Erythroblast (primary cell): ENCODE measurements around the gene TPM2.
A peak's percentile ranks its signal among the peaks of the same experiment; 100 is the strongest.

ENCODE experiments used
- DNase-seq, 2 experiments: peaks; one replicate each; lab custom pipeline; 2025; lab: John Stamatoyannopoulos, UW
- GATA1 ChIP-seq: IDR thresholded peaks from 2 replicates; pipeline ENCODE4 v1.6.1; 2011; ENCODE audit warnings: low read depth, mild to moderate bottlenecking, control low read depth, low read length, moderate library complexity
- POLR2A ChIP-seq: IDR thresholded peaks from 2 replicates; pipeline ENCODE4 v1.6.1; 2011; ENCODE audit warnings: mild to moderate bottlenecking, low read length

TPM2 gene

DNA sequence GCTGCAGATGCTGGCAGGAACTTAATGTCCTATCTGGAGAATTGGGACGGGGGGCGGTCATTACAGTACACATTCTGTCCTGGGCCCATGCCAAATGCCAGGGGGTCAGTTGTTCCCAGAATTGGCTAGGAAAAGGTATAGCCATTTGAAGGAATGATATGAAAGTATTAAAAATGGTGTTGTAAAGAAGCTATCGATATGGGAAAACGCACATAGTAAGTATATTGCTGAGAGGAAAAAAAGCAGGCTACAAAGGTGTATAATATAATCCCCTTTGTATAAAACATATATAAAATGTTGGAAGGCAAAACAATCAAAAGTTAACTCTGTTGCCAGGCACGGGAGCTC is 24.3 kb downstream of the TPM2 start:
- no peak for DNase-seq
- peak; percentile 52 for TF ChIP-seq POLR2A
- no peak for TF ChIP-seq GATA1

GRCh38 chr9:35664531-35665470 is 24.9 kb downstream of the TPM2 start, which contains the start of gene ARHGEF39:
ARHGEF39 (minus strand) TSS chr9:35665195; CDS start chr9:35665169, 26 bp downstream.
- TF ChIP-seq GATA1 (no peak), POLR2A (peak; percentile 84)
- peak; percentile 88 to 90 for DNase-seq

DNA sequence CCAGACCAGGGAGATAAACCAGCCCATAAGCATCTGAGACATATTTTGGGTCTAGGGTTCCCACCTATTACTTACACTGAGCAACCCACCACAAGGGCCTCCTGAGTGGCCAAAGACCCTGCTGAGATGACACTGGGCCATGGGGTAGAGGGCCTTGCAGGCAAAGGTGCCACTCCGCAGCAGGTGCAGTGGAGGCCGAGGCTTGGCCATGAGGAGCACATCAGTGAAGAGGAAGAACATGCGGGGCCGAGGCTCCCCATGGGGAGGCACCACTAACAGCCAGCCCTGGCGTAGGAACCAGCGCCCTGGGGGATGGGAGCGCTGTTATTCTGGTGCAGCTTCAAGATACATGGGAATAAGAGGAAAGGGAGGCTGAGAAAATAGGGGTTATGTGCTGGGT is 27.3 kb downstream of the TPM2 start:
- no peak for DNase-seq
- no peak for TF ChIP-seq POLR2A
- no peak for TF ChIP-seq GATA1

GRCh38 chr9:35661756-35662350 is 27.9 kb downstream of the TPM2 start:
- TF ChIP-seq GATA1, result no peak
- no peak for TF ChIP-seq POLR2A
- DNase-seq, result no peak

- no peak for DNase-seq
- TF ChIP-seq POLR2A (no peak), GATA1 (no peak)
These were observed 28.7 kb downstream of the TPM2 start for GRCh38 chr9:35660966-35661415.

- TF ChIP-seq POLR2A (no peak), GATA1 (no peak)
- no peak for DNase-seq
These were observed 30.4 kb downstream of the TPM2 start for GRCh38 chr9:35659340-35659739.

DNA sequence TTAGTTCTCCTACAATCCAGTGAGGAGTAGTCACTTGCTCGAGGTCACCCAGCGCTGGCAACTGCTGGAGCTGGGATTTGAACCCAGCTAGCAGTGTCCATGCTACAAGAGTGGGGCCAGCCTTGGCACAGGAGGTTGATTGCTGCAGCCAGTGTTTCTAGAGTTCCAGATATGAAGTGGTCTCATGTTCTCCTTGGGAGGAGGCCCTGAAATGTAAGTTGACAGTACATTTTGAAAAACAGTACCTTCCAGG is 30.8 kb downstream of the TPM2 start:
- peak; percentile 57 to 62 for DNase-seq
- TF ChIP-seq GATA1 (no peak), POLR2A (no peak)

DNA sequence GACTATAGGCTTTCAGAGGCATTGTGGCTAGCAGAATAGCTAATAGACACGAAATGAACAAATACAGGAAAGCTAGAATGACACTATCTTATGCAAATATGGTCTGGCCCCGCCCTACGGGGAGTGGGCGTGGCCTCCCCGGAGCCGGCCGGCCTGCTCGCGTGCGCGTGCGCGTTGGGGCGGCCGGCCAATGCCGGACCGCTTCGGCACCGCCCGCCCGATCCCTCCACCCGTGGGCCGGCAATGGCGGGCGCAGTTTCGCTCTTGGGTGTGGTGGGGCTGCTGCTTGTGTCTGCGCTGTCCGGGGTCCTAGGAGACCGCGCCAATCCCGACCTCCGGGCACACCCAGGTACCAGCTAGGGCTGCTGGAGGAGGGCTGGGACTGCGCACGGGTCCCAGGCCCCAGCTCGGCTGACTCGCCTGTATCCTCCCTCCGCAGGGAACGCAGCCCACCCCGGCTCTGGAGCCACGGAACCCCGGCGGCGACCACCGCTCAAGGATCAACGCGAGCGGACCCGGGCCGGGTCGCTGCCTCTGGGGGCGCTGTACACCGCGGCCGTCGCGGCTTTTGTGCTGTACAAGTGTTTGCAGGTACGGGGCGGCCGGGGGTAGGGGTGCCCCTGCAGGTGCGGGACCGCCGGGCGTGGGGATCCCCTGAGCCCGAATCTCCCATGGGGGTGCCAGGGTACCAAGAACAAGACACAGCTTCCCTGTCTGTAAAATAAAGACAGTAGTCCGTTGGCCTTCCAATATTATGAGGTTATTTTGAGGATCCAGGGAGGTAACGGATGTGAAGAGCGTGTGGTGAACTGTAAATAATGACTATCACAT is 31.4 kb downstream of the TPM2 start, which contains the start of gene CCDC107:
Gene CCDC107, plus strand, starts transcription at position 156 of the 831 bp plus-strand sequence. Its CDS starts 88 bp downstream, at position 244.
- no peak for TF ChIP-seq GATA1
- peak; percentile 85 for TF ChIP-seq POLR2A
- DNase-seq, result peak; percentile 92 to 97

DNA sequence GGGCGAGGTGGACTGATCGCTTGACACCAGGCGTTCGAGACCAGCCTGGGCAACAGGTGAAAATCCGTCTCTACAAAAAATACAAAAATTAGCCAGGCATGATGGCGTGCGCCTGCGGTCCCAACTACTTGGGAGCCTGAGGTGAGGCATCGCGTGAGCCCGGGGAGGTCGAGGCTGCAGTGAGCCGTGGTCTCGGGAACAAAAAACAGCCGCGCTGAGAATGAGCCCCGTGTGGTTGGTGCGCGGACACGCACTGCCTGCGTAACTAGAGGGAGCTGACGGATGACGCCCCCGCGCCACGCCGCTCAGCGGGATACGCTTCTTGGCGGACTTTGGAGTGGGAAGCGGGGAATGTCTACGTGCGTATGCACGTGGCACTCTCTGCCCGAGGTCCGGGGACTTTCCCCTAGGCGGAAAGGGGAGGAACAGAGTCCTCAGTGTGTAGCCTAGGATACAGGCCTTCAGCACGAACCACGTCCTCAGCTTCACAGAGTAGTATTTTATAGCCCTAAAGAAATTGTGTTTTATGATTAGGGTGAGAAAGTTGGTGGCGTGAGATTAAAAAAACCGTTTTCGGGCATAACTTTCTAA is 32.1 kb downstream of the TPM2 start, which contains the start of gene RMRP:
Gene RMRP, minus strand, starts transcription at position 474 of the 591 bp plus-strand sequence.
- no peak for TF ChIP-seq GATA1
- TF ChIP-seq POLR2A, result no peak
- peak; percentile 95 for DNase-seq

DNA sequence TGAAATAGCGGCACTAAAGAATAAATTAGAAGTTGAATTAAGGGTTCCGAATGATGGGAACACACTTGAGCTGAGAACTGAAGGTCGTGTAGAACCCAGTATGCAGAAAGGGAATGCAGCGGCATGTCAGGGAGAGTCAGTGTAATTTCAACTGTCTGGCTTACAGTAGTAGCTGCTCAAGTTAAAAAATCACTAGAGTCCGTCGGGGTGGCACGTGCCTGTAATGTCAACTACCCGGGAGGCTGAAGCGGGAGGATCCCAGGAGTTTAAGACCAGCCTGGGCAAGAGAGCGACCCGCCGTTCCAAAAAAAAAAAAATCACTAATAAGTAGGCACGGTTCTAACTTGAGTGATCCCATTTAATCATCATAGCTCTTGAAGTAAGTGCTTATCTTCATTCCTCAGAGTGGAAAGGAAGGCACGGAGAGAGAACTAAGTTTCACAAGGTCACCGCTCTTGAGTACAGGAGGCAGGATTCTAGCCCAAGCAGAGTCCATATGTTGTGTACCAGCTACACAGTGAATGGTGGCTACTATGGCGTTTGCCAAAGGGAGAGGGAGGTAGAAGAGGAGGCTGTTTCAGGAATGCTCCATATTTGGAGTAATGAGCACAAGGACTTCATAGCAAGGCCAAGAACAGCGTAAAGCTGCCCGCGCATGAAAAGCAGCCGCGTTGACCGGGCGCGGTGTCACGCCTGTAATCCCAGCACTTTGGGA is 32.7 kb downstream of the TPM2 start:
- TF ChIP-seq GATA1 (no peak), POLR2A (no peak)
- DNase-seq, result peak in 1 of 2 experiments; percentile 72

DNA sequence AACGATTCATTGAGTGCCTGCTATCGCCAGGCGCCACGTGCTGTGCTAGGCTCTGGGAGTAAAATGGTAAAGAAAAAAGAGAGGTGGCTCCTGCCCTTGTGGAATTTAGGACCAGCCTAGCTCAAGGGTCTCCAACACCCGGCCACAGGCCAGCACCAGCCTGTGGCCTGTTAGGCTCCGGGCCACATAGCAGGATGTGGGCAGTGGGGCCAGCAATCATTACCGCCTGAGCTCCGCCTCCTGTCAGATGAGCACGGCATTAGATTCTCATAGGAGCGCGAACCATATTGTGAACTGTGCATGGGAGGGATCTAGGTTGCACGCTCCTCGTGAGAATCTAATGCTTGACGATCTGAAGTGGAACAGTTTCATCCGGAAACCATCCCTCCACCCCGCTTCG is 33.4 kb downstream of the TPM2 start:
- no peak for DNase-seq
- no peak for TF ChIP-seq POLR2A
- TF ChIP-seq GATA1, result no peak

GRCh38 chr9:35653611-35654010 is 36.1 kb downstream of the TPM2 start:
- no peak for DNase-seq
- TF ChIP-seq POLR2A, result no peak
- no peak for TF ChIP-seq GATA1
